SK-N-SH treated with all-trans-retinoic acid at 6 μM for 48 hours (cell line): Measurements from ENCODE around the gene POP4.

ENCODE experiments used
- ATAC-seq: fragments of 200-7000 bp; cut with Tn5 transposase; 3 replicates; pipeline ENCODE4 v1.9.1; 2020; ENCODE audit warnings: mild to moderate bottlenecking, moderate library complexity
- ARNTL ChIP-seq: fragments of 450-650 bp; formaldehyde crosslinking; IDR thresholded peaks from 2 replicates; pipeline ENCODE4 v1.5.0; 2020; ENCODE audit warnings: low read depth, mild to moderate bottlenecking, moderate library complexity, borderline replicate concordance
- BACH2 ChIP-seq: fragments of 250-450 bp; sonication (Bioruptor Pico); IDR thresholded peaks from 2 replicates; pipeline ENCODE4 v1.9.0; 2021; ENCODE audit warnings: mild to moderate bottlenecking, borderline replicate concordance
- CSDC2 ChIP-seq: fragments of 250-450 bp; sonication (Bioruptor Pico); IDR thresholded peaks from 2 replicates; pipeline ENCODE4 v1.5.0; 2020; ENCODE audit warnings: mild to moderate bottlenecking, moderate library complexity
- GLIS3 ChIP-seq: fragments of 250-450 bp; sonication (Bioruptor Pico); IDR thresholded peaks from 2 replicates; pipeline ENCODE4 v1.5.0; 2020; ENCODE audit warnings: mild to moderate bottlenecking, moderate library complexity
- PPARA ChIP-seq: fragments of 250-450 bp; sonication (Bioruptor Pico); IDR thresholded peaks from 2 replicates; pipeline ENCODE4 v1.5.0; 2020; ENCODE audit warnings: mild to moderate bottlenecking, borderline replicate concordance
- RARB ChIP-seq: fragments of 250-450 bp; sonication (Bioruptor Pico); IDR thresholded peaks from 2 replicates; pipeline ENCODE4 v1.8.0; 2021; ENCODE audit warnings: mild to moderate bottlenecking, moderate library complexity
- SNAI2 ChIP-seq: fragments of 250-450 bp; sonication (Bioruptor Pico); IDR thresholded peaks from 2 replicates; pipeline ENCODE4 v1.5.0; 2020; ENCODE audit warnings: mild to moderate bottlenecking, moderate library complexity
- TOX ChIP-seq: fragments of 250-450 bp; sonication (Bioruptor Pico); IDR thresholded peaks from 2 replicates; pipeline ENCODE4 v1.8.0; 2021; ENCODE audit warnings: mild to moderate bottlenecking, moderate library complexity, borderline replicate concordance
- ZC3H10 ChIP-seq: fragments of 250-450 bp; sonication (Bioruptor Pico); IDR thresholded peaks from 2 replicates; pipeline ENCODE4 v1.5.1; 2021; ENCODE audit warnings: mild to moderate bottlenecking, moderate library complexity
- ZFP30 ChIP-seq: fragments of 450-650 bp; formaldehyde crosslinking; IDR thresholded peaks from 2 replicates; pipeline ENCODE4 v1.5.0; 2022; ENCODE audit warnings: mild to moderate bottlenecking, moderate library complexity
- ZNF565 ChIP-seq: fragments of 450-650 bp; formaldehyde crosslinking; conservative IDR thresholded peaks from 2 replicates; pipeline ENCODE4 v1.5.0; 2020; ENCODE audit warnings: low read depth, mild to moderate bottlenecking, moderate library complexity
- ZNF8 ChIP-seq: fragments of 450-650 bp; formaldehyde crosslinking; IDR thresholded peaks from 2 replicates; pipeline ENCODE4 v1.5.0; 2020; ENCODE audit warnings: mild to moderate bottlenecking, moderate library complexity
- TF ChIP-seq, protein P1 (sequence below): fragments of 250-450 bp; sonication (Bioruptor Pico); IDR thresholded peaks from 2 replicates; pipeline ENCODE4 v1.5.1; 2020; ENCODE audit warnings: low read depth, mild to moderate bottlenecking, moderate library complexity
- TF ChIP-seq, protein P2 (sequence below): fragments of 250-450 bp; sonication (Bioruptor Pico); IDR thresholded peaks from 2 replicates; pipeline ENCODE4 v1.5.0; 2020; ENCODE audit warnings: mild to moderate bottlenecking, moderate library complexity
- TF ChIP-seq, protein P3 (sequence below): fragments of 250-450 bp; sonication (Bioruptor Pico); IDR thresholded peaks from 2 replicates; pipeline ENCODE4 v1.8.0; 2020; ENCODE audit warnings: mild to moderate bottlenecking, moderate library complexity, borderline replicate concordance
- TF ChIP-seq, protein P4 (sequence below): fragments of 250-450 bp; sonication (Bioruptor Pico); IDR thresholded peaks from 2 replicates; pipeline ENCODE4 v1.5.1; 2021; ENCODE audit warnings: mild to moderate bottlenecking, moderate library complexity

Gene POP4

DNA sequence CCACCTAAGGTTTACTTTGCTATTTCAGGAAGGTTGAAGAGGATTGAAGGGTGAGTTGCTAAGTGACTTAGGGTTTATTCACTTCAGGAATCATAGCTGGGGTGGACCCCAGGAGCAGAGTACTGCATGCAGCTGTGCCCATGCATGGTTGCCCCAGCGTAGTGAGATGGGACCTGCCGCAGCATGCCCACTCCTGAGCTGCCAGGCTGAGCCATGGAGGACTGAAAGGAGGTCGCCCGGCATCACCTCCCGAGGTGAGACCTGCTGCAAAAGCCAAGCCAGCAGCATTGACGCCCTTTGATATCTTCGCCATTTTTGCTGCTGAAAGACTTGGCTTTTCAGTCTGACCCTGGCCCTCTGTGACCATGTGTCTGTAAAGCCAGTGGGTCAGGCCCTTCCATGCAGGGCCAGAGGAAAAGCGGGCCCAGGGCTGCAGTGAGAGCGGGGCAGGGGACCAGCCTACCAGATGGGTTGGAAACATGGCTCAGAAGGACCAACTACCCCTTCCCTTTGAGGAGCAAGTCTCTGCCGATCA lies 9.9 kb downstream of the POP4 start (continued):
- TF ChIP-seq, protein P1, sequence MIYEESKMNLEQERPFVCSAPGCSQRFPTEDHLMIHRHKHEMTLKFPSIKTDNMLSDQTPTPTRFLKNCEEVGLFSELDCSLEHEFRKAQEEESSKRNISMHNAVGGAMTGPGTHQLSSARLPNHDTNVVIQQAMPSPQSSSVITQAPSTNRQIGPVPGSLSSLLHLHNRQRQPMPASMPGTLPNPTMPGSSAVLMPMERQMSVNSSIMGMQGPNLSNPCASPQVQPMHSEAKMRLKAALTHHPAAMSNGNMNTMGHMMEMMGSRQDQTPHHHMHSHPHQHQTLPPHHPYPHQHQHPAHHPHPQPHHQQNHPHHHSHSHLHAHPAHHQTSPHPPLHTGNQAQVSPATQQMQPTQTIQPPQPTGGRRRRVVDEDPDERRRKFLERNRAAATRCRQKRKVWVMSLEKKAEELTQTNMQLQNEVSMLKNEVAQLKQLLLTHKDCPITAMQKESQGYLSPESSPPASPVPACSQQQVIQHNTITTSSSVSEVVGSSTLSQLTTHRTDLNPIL (CRISPR knock-in tag), result no peak
- TF ChIP-seq ARNTL (CRISPR knock-in tag), result no peak
- no peak for TF ChIP-seq RARB (CRISPR knock-in tag)
- TF ChIP-seq CSDC2 (CRISPR knock-in tag), result no peak
- TF ChIP-seq, protein P2, sequence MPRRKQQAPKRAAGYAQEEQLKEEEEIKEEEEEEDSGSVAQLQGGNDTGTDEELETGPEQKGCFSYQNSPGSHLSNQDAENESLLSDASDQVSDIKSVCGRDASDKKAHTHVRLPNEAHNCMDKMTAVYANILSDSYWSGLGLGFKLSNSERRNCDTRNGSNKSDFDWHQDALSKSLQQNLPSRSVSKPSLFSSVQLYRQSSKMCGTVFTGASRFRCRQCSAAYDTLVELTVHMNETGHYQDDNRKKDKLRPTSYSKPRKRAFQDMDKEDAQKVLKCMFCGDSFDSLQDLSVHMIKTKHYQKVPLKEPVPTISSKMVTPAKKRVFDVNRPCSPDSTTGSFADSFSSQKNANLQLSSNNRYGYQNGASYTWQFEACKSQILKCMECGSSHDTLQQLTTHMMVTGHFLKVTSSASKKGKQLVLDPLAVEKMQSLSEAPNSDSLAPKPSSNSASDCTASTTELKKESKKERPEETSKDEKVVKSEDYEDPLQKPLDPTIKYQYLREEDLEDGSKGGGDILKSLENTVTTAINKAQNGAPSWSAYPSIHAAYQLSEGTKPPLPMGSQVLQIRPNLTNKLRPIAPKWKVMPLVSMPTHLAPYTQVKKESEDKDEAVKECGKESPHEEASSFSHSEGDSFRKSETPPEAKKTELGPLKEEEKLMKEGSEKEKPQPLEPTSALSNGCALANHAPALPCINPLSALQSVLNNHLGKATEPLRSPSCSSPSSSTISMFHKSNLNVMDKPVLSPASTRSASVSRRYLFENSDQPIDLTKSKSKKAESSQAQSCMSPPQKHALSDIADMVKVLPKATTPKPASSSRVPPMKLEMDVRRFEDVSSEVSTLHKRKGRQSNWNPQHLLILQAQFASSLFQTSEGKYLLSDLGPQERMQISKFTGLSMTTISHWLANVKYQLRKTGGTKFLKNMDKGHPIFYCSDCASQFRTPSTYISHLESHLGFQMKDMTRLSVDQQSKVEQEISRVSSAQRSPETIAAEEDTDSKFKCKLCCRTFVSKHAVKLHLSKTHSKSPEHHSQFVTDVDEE (CRISPR knock-in tag), result no peak

DNA sequence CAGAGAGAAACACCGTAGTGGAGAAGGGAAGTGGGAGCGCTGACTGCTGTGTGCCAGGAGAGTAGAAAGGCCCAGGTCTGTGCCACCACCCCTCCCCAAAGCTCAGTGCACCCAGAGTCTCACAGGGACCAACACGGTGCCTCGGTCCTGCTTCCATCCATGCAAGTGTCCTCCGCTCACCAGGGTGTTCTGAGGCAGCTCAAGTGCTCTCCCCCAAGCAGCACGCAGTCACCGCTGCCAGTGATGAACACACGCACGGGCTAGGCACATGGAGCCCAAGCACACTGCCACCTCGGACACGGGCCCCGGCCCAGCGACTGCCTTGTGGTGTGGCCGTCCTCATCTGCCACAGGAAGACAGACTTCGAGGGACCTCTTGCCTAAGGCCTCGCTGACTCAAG lies 10.5 kb downstream of the POP4 start:
- ATAC-seq, result no peak; the same call in 1 of the 3 replicates
- TF ChIP-seq, protein P2 (CRISPR knock-in tag), result no peak
- TF ChIP-seq PPARA (CRISPR knock-in tag) (no peak), GLIS3 (CRISPR knock-in tag) (no peak), ZNF8 (CRISPR knock-in tag) (no peak), SNAI2 (CRISPR knock-in tag) (no peak)
- TF ChIP-seq, protein P1 (CRISPR knock-in tag), result no peak
- TF ChIP-seq, protein P3, sequence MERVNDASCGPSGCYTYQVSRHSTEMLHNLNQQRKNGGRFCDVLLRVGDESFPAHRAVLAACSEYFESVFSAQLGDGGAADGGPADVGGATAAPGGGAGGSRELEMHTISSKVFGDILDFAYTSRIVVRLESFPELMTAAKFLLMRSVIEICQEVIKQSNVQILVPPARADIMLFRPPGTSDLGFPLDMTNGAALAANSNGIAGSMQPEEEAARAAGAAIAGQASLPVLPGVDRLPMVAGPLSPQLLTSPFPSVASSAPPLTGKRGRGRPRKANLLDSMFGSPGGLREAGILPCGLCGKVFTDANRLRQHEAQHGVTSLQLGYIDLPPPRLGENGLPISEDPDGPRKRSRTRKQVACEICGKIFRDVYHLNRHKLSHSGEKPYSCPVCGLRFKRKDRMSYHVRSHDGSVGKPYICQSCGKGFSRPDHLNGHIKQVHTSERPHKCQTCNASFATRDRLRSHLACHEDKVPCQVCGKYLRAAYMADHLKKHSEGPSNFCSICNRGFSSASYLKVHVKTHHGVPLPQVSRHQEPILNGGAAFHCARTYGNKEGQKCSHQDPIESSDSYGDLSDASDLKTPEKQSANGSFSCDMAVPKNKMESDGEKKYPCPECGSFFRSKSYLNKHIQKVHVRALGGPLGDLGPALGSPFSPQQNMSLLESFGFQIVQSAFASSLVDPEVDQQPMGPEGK (CRISPR knock-in tag), result no peak

DNA sequence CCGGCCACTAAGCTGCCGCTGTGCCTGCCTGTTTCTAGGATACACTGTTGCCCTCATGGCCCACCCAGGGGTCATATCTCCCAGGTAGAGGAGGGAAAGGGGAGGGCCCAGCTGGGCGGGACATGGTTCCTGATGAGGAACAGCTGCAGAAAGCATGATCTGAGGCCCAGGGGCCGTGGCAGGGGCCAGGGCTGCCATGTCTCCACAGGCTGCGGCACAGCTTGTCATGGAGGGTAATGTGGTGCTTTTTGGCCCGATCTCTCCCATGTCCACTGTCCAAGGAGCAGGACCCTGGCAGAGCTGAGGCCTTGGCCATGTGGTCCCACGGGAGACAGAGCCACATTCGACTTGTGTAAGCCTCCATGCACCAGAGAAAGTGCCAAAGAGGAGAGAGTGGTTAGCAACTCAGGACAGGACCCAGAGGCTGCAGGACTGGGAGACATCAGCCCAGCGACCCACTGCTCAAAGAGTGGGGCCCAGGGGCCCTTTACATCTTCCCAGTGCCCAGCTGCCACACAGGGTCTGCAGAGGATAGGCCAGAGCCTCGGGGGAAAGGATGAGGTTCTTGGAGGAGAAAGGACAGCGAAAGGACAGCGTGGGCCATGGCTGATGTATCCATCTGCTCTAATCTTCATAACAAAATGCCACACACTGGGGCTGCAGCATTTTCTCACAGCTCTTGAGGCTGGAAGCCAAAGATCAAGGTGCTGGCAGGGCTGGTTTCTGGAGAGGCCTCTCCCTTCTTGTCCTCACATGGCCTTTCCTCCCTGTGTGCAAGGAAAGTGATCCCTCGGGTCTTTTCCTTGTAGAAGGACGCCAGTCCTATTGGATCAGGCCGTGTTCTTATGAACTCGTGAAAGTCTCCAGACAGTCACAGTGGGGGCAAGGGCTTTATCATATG lies 11.5 kb downstream of the POP4 start:
- ATAC-seq, result peak; percentile 34
- TF ChIP-seq PPARA (CRISPR knock-in tag) (no peak), SNAI2 (CRISPR knock-in tag) (no peak), ZFP30 (CRISPR knock-in tag) (no peak), ZNF565 (CRISPR knock-in tag) (no peak), BACH2 (CRISPR knock-in tag) (no peak), CSDC2 (CRISPR knock-in tag) (no peak), ARNTL (CRISPR knock-in tag) (no peak), TOX (no peak), ZC3H10 (CRISPR knock-in tag) (no peak)
- TF ChIP-seq, protein P3 (CRISPR knock-in tag), result no peak
- TF ChIP-seq, protein P2 (CRISPR knock-in tag), result no peak
- TF ChIP-seq, protein P4, sequence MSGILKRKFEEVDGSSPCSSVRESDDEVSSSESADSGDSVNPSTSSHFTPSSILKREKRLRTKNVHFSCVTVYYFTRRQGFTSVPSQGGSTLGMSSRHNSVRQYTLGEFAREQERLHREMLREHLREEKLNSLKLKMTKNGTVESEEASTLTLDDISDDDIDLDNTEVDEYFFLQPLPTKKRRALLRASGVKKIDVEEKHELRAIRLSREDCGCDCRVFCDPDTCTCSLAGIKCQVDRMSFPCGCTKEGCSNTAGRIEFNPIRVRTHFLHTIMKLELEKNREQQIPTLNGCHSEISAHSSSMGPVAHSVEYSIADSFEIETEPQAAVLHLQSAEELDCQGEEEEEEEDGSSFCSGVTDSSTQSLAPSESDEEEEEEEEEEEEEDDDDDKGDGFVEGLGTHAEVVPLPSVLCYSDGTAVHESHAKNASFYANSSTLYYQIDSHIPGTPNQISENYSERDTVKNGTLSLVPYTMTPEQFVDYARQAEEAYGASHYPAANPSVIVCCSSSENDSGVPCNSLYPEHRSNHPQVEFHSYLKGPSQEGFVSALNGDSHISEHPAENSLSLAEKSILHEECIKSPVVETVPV (CRISPR knock-in tag), result no peak
